ENCODE data around the gene SYTL3.
A peak's percentile ranks its signal among the peaks of the same experiment; 100 is the strongest.
"Not testable (repeated sequence)": the region's sequence is repeated elsewhere in the genome, so short reads cannot be mapped to it uniquely, and the experiment has no call there.

Gene SYTL3

GRCh38 chr6:158701268-158701667, 51.4 kb downstream of the SYTL3 start:
- H3K27me3 Mint-ChIP-seq; H3K27ac Mint-ChIP-seq; H3K9me3 Mint-ChIP-seq; H3K4me3 Mint-ChIP-seq; H3K36me3 Mint-ChIP-seq (ENCODE audit: low read depth): not testable (repeated sequence)
- H3K4me1 Mint-ChIP-seq (ENCODE audit: low read depth) = peaks cover 15% of the 10 kb centered on the region
- intact Hi-C loops (cut with micrococcal nuclease) = loop anchor here (10.0 kb wide), 1 partner anchor 64 kb away; no protein-coding TSS in a partner anchor

GRCh38 chr6:158703111-158703836, 53.4 kb downstream of the SYTL3 start:
- H3K9me3 Mint-ChIP-seq = no peaks in the 10 kb centered on the region
- peaks cover 15% of the 10 kb centered on the region for H3K4me1 Mint-ChIP-seq (ENCODE audit: low read depth)
- intact Hi-C loops (cut with micrococcal nuclease) = loop anchor here (10.0 kb wide), 1 partner anchor 62 kb away; no protein-coding TSS in a partner anchor
- H3K4me3 Mint-ChIP-seq = no peak overlapping the region
- H3K36me3 Mint-ChIP-seq (ENCODE audit: low read depth) = peaks cover under 1% of the 10 kb centered on the region
- no peak overlapping the region for H3K27ac Mint-ChIP-seq
- no peaks in the 10 kb centered on the region for H3K27me3 Mint-ChIP-seq

GRCh38 chr6:158703837-158704822, 54.3 kb downstream of the SYTL3 start:
- Mint-ChIP-seq H3K9me3 (no peaks in the 10 kb centered on the region), H3K4me3 (peak overlapping the region; percentile 93), H3K27ac (peak overlapping the region; percentile 68), H3K27me3 (no peaks in the 10 kb centered on the region), H3K4me1 (ENCODE audit: low read depth) (peaks cover 15% of the 10 kb centered on the region), H3K36me3 (ENCODE audit: low read depth) (peaks cover 6% of the 10 kb centered on the region)
- intact Hi-C loops (cut with micrococcal nuclease) = loop anchor here (1.0 to 10.0 kb wide), 2 partner anchors 61 to 268 kb away; no protein-coding TSS in a partner anchor

GRCh38 chr6:158705386-158706126, 55.7 kb downstream of the SYTL3 start:
- peaks cover 15% of the 10 kb centered on the region for H3K4me1 Mint-ChIP-seq (ENCODE audit: low read depth)
- H3K27ac Mint-ChIP-seq = peak overlapping the region; percentile 28
- no peaks in the 10 kb centered on the region for H3K9me3 Mint-ChIP-seq
- intact Hi-C loops (cut with micrococcal nuclease) = loop anchor here (10.0 kb wide), 1 partner anchor 59 kb away; no protein-coding TSS in a partner anchor
- H3K36me3 Mint-ChIP-seq (ENCODE audit: low read depth) = peaks cover 6% of the 10 kb centered on the region
- H3K27me3 Mint-ChIP-seq = no peaks in the 10 kb centered on the region
- H3K4me3 Mint-ChIP-seq = no peak overlapping the region

GRCh38 chr6:158706369-158706982, 56.6 kb downstream of the SYTL3 start:
- peaks cover 6% of the 10 kb centered on the region for H3K36me3 Mint-ChIP-seq (ENCODE audit: low read depth)
- intact Hi-C loops (cut with micrococcal nuclease) = loop anchor here (10.0 kb wide), 1 partner anchor 58 kb away; no protein-coding TSS in a partner anchor
- peaks cover 15% of the 10 kb centered on the region for H3K4me1 Mint-ChIP-seq (ENCODE audit: low read depth)
- H3K4me3 Mint-ChIP-seq = no peak overlapping the region
- H3K27me3 Mint-ChIP-seq = no peaks in the 10 kb centered on the region
- H3K9me3 Mint-ChIP-seq = no peaks in the 10 kb centered on the region
- no peak overlapping the region for H3K27ac Mint-ChIP-seq

- no peak overlapping the region for H3K27ac Mint-ChIP-seq
- no peaks in the 10 kb centered on the region for H3K27me3 Mint-ChIP-seq
- intact Hi-C loops (cut with micrococcal nuclease) = loop anchor here (10.0 kb wide), 1 partner anchor 58 kb away; no protein-coding TSS in a partner anchor
- peaks cover 6% of the 10 kb centered on the region for H3K36me3 Mint-ChIP-seq (ENCODE audit: low read depth)
- no peak overlapping the region for H3K4me3 Mint-ChIP-seq
- H3K9me3 Mint-ChIP-seq = no peaks in the 10 kb centered on the region
- peaks cover 15% of the 10 kb centered on the region for H3K4me1 Mint-ChIP-seq (ENCODE audit: low read depth)
Measured at GRCh38 chr6:158707120-158707820, 57.4 kb downstream of the SYTL3 start.

- H3K4me1 Mint-ChIP-seq (ENCODE audit: low read depth) = peaks cover 15% of the 10 kb centered on the region
Measured at GRCh38 chr6:158707821-158708195, 58.0 kb downstream of the SYTL3 start.

GRCh38 chr6:158708239-158708638, 58.4 kb downstream of the SYTL3 start:
- Mint-ChIP-seq H3K27ac (peak overlapping the region; percentile 59), H3K27me3 (no peaks in the 10 kb centered on the region), H3K9me3 (no peaks in the 10 kb centered on the region), H3K4me3 (no peak overlapping the region), H3K36me3 (ENCODE audit: low read depth) (peaks cover 6% of the 10 kb centered on the region), H3K4me1 (ENCODE audit: low read depth) (peaks cover 16% of the 10 kb centered on the region)
- intact Hi-C loops (cut with micrococcal nuclease) = loop anchor here (10.0 kb wide), 1 partner anchor 57 kb away; no protein-coding TSS in a partner anchor

More at GRCh38 chr6:158707821-158708195, 58.0 kb downstream of the SYTL3 start:
- no peak overlapping the region for H3K4me3 Mint-ChIP-seq
- H3K9me3 Mint-ChIP-seq = no peaks in the 10 kb centered on the region
- peaks cover 6% of the 10 kb centered on the region for H3K36me3 Mint-ChIP-seq (ENCODE audit: low read depth)
- peak overlapping the region; percentile 59 for H3K27ac Mint-ChIP-seq
- intact Hi-C loops (cut with micrococcal nuclease) = loop anchor here (10.0 kb wide), 1 partner anchor 57 kb away; no protein-coding TSS in a partner anchor
- H3K27me3 Mint-ChIP-seq = no peaks in the 10 kb centered on the region

- H3K36me3 Mint-ChIP-seq (ENCODE audit: low read depth) = peaks cover 6% of the 10 kb centered on the region
- no peak overlapping the region for H3K4me3 Mint-ChIP-seq
- peaks cover 16% of the 10 kb centered on the region for H3K4me1 Mint-ChIP-seq (ENCODE audit: low read depth)
- intact Hi-C loops (cut with micrococcal nuclease) = loop anchor here (10.0 kb wide), 1 partner anchor 55 kb away; no protein-coding TSS in a partner anchor
- H3K27me3 Mint-ChIP-seq = no peaks in the 10 kb centered on the region
- no peaks in the 10 kb centered on the region for H3K9me3 Mint-ChIP-seq
- no peak overlapping the region for H3K27ac Mint-ChIP-seq
Measured at GRCh38 chr6:158709809-158710208, 60.0 kb downstream of the SYTL3 start.

- no peak overlapping the region for H3K4me3 Mint-ChIP-seq
- H3K27me3 Mint-ChIP-seq = no peaks in the 10 kb centered on the region
- H3K9me3 Mint-ChIP-seq = no peaks in the 10 kb centered on the region
- H3K36me3 Mint-ChIP-seq (ENCODE audit: low read depth) = peaks cover 6% of the 10 kb centered on the region
- peaks cover 30% of the 10 kb centered on the region for H3K4me1 Mint-ChIP-seq (ENCODE audit: low read depth)
- H3K27ac Mint-ChIP-seq = no peak overlapping the region
- intact Hi-C loops (cut with micrococcal nuclease) = no loop called here
Measured at GRCh38 chr6:158711264-158711663, 61.4 kb downstream of the SYTL3 start.

GRCh38 chr6:158713469-158713868, 63.6 kb downstream of the SYTL3 start:
- Mint-ChIP-seq H3K9me3 (no peaks in the 10 kb centered on the region), H3K4me3 (no peak overlapping the region), H3K27ac (no peak overlapping the region), H3K27me3 (no peaks in the 10 kb centered on the region), H3K4me1 (ENCODE audit: low read depth) (peaks cover 48% of the 10 kb centered on the region), H3K36me3 (ENCODE audit: low read depth) (peaks cover 3% of the 10 kb centered on the region)
- intact Hi-C loops (cut with micrococcal nuclease) = no loop called here

- Mint-ChIP-seq H3K4me1 (ENCODE audit: low read depth) (peaks cover 52% of the 10 kb centered on the region), H3K27me3 (no peaks in the 10 kb centered on the region), H3K27ac (peak overlapping the region; percentile 94), H3K9me3 (no peaks in the 10 kb centered on the region), H3K4me3 (no peak overlapping the region), H3K36me3 (ENCODE audit: low read depth) (no peaks in the 10 kb centered on the region)
- intact Hi-C loops (cut with micrococcal nuclease) = no loop called here
Measured at GRCh38 chr6:158714706-158715105, 64.9 kb downstream of the SYTL3 start.
